Stimulated activated CD8-positive, alpha-beta memory T cell treated with anti-CD3 and anti-CD28 coated beads, Interleukin-7, amount 100 ng/mL, for 4 hours (primary cell): ENCODE measurements around the gene NAV2.

Source experiments
- DNase-seq, 2 donors: peaks; one replicate each; pipeline ENCODE4 v3.0.0-alpha.2; 2020; ENCODE audit warnings: low read depth in 2 of 2

Gene NAV2

GRCh38 chr11:19976281-19976941 lies 263.8 kb downstream of the NAV2 start:
- DNase-seq, result no peak

DNA sequence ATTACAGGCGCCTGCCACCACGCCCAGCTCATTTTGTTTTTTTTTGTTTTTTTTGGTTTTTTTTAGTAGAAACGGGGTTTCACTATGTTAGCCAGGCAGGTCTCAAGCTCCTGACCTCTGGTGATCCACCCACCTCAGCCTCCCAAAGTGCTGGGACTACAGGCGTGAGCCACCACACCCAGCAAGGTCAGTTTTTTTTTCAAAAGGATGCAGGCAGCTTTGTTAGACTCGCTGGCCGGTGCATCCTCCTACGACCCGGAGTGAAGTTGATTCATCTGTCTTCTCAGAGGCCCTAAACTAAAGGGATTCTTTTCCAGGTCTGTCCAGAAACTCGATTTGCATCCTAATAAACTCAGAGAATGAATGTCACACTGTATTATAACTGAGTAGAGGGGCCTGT lies 265.3 kb downstream of the NAV2 start:
- no peak for DNase-seq

DNA sequence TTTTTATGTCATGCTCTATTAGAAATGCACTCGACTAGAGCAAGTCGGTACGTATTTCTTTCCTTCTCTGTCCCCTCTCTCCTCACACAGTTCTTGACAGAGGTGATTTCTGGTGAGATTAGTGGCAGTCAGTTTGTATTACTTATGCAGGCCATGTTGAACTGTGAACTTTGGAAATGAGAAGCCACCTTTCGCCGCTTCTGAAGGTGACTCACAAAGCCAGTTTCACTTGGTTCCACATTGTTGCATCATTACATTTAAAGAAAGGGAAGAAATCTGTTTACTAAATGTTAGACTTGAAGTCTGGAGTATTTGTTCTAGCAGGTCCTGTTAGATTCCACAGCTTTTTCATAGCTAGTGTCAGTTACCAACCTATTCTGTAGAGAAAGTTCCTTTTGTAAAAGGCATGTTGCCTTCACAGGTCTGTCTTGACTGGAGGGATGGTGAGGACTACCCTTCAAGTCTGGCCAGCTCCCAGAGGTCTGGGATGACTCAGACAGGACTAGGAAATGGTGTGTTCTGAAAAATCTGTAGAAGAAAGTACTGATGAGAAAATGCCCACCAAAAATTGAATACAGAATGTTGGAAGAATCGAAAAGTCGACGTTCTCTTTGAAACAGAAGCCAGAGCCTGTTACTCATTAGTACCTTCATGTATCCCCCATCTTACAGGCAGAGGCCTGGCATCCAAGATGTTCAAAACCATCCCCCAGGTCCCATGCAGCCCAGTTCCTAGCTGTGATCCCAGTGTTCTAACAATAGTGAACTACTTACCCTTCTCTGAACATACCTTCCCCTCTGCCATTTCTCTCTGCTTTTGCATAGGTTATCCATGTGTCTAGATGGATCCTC lies 266.3 kb downstream of the NAV2 start:
- DNase-seq, result no peak

DNA sequence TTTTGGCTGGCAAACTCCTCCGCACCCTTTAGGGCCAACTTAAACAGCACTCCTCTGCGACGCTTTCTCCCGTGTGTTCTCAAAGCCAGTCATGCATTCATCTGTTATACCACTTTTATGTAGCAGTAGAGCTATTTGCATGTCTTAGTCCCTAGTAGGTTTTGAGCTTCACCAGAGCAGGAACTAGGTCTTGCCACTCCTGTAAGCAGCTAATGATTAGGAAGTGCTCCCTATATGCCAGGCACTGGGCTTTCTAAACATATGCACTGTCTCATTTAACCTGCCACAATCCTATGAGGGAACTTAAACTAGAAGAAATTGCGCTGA lies 266.8 kb downstream of the NAV2 start:
- no peak for DNase-seq

GRCh38 chr11:19980388-19980787 lies 267.8 kb downstream of the NAV2 start:
- DNase-seq, result no peak

DNA sequence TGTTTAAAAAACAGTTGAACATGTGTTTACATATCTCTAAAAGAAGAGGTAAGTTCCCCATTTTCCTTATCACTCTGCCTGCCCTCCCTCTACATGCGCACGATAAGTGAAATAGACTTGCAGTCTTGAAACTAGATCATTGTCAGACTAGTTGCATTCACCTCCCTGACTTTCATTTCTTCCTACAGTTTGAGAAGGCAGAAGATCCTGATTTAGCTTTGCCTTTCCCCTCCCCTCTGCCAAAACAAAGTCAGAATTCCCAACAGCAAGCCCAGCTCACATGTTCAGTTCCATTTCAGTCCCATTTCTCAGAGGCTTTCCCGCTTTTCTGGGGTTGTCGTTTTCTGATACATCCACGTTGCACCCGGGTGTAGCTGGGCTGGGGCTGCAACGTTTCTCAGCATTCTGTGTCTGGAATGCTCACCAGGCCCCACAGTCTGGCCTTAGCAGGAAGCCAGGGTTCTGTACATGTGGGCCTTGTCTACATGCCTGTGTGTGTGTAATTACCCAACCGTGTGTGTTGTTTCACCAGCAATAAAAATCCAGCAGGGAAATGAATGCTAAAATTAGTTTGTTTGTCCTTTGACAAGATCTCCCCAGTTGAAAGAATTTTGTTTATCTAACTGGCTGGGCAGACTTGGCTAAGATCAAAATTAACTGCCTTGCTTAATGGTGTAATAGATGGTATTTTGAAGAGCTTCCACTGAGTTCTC lies 268.5 kb downstream of the NAV2 start:
- no peak for DNase-seq

- DNase-seq, result no peak
These were observed 270.3 kb downstream of the NAV2 start for GRCh38 chr11:19982774-19983495.

DNA sequence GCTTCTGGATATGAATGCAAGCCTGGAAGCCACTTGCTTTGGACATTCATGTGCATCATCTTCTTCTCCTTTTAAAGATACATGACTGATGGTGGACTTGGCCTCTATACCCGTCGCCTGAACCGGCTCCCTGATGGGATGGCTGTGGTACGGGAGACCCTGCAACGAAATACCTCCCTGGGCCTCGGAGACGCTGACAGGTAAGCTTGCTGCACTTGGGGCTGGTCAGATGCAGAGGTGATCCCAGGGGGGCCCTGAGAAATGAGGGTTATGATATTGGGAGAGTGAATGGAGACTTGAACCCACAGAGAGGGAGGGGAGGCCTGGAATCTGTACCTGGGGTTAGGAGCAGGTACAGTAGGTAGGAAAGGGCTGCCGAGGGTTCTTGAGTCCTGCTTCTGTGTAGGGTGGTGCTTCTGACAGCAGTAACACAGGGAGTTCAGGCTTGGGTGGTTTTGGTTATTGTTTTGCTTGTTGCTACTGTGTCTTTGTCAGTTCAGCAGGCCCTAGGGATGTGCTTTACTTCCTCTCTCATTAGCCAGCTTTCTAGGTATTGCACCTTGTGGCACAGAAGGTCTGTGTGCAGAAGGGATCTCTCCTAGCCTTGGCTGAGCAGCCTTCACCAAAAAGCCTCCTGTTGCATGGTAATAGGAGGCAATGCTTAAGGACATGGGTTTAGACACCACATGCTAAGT lies 271.6 kb downstream of the NAV2 start:
- DNase-seq, result no peak

- DNase-seq, result no peak
These were observed 272.5 kb downstream of the NAV2 start for GRCh38 chr11:19985111-19985510.

- no peak for DNase-seq
These were observed 274.7 kb downstream of the NAV2 start for GRCh38 chr11:19987331-19987801.

GRCh38 chr11:19988598-19988997 lies 276.0 kb downstream of the NAV2 start:
- no peak for DNase-seq

DNA sequence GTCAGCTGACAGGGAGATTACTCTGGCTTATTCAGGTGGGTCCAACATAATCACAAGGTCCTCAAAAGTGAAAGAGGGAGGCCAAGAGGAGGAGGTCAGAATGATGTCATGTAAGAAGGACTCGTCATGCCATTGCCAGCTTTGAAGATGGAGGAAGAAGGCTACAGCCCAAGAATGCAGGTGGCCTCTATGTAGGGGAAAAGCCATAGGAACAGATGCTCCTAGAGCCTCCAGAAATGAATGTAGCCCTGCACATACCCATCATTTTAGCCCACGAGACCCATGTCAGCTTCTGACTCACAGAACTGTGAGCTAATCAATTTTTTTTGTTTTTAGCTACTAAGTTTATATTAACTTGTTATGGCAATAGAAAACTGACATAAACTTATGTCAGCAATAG lies 276.6 kb downstream of the NAV2 start:
- no peak for DNase-seq

DNA sequence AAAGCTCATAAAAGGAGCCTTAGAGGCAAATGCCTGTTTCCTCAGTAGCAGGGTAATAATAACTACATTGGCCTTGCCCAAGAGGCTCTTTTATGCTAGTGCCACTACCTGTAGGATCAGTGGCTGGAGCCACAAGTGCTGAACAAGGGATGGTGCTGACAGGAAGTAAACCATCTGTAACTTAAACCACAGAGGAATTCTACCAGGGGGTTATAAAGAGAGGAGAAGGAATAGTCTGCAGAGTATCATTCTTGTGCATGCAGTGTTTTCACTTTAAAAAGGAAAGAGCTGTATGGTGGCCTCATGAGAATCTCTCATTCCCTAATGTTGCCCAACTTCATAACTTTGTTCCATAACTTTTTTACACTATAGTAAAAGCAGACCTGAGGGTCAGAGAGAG lies 279.5 kb downstream of the NAV2 start:
- no peak for DNase-seq

- no peak for DNase-seq
These were observed 280.4 kb downstream of the NAV2 start for GRCh38 chr11:19992998-19993397.

GRCh38 chr11:19994672-19995071 lies 282.0 kb downstream of the NAV2 start:
- no peak for DNase-seq

GRCh38 chr11:19995145-19995544 lies 282.5 kb downstream of the NAV2 start:
- DNase-seq, result no peak

- no peak for DNase-seq
These were observed 283.9 kb downstream of the NAV2 start for GRCh38 chr11:19996571-19996970.

- no peak for DNase-seq
These were observed 287.3 kb downstream of the NAV2 start for GRCh38 chr11:20000022-20000350.

DNA sequence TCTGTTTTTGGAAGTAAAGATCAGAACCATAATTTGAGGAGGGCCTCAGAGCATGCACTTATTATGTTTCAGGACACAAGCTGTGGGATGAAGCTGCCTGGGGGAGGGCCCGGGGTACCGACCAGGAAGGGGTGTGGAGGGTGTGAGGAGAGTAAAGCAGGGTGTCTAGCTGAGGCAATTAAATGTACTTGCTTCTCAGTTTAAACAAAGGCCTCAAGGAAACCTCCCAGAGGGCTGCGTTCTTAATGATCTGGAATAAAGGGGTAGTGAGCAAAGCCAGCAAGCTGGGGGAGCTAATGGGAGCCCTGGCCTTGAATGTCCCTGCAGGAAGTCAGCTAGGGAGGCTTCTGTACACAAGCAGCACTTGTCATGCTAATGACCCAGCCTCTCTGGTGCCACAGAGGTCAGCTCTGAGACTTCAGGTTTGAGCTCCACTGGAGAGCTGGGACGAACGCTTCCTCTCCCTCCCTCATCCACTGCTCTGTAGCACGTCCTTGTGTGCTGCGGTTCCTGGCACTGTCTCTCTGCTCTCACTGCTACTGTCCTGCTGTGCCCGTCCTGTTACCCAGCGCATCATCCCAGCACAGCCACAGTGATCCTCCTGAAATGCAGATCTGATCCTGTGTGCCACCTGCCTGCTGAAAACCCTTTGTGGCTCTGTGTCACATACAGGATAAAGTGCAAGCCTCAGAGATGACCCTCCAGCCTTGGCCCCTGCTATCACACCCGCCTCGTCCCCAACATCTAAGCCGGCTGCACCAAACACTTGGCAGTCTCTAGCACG lies 287.9 kb downstream of the NAV2 start:
- DNase-seq, result no peak

GRCh38 chr11:20002312-20003216 lies 289.9 kb downstream of the NAV2 start:
- DNase-seq, result no peak
